Vagina (tissue), 2 donors: Measurements from ENCODE around the gene SLC36A1.

Experiments
- POLR2A ChIP-seq, 2 donors: fragments of 450-650 bp; IDR thresholded peaks; one replicate each; pipeline ENCODE4 v1.6.1; 2017; ENCODE audit warnings: antibody characterized with exemption in 2 of 2, mild to moderate bottlenecking in 2 of 2, moderate library complexity in 2 of 2
- POLR2AphosphoS5 ChIP-seq, 2 donors: sonication (generic); formaldehyde crosslinking; IDR thresholded peaks; one replicate each; pipeline ENCODE4 v1.9.0; 2017; ENCODE audit warnings: antibody characterized with exemption in 2 of 2, mild to moderate bottlenecking in 2 of 2, low read depth in 1 of 2; ENCODE audit not compliant: insufficient read depth in 1 of 2
- TF ChIP-seq, protein P1 (sequence below), 3 experiments: fragments of 450-650 bp in 2 of 3; fragments of 200-600 bp in 1 of 3; sonication (generic) in 1 of 3; IDR thresholded peaks; one replicate each; pipeline ENCODE4 v1.5.1; 2017 to 2019; ENCODE audit warnings: antibody characterized with exemption in 3 of 3, mild to moderate bottlenecking in 2 of 3, moderate library complexity in 2 of 3

GRCh38 chr5:151417712-151418111, 29.7 kb upstream of the SLC36A1 start:
- TF ChIP-seq POLR2A (IDR thresholded peaks at IDR 0.05): no peak
- TF ChIP-seq, protein P1, sequence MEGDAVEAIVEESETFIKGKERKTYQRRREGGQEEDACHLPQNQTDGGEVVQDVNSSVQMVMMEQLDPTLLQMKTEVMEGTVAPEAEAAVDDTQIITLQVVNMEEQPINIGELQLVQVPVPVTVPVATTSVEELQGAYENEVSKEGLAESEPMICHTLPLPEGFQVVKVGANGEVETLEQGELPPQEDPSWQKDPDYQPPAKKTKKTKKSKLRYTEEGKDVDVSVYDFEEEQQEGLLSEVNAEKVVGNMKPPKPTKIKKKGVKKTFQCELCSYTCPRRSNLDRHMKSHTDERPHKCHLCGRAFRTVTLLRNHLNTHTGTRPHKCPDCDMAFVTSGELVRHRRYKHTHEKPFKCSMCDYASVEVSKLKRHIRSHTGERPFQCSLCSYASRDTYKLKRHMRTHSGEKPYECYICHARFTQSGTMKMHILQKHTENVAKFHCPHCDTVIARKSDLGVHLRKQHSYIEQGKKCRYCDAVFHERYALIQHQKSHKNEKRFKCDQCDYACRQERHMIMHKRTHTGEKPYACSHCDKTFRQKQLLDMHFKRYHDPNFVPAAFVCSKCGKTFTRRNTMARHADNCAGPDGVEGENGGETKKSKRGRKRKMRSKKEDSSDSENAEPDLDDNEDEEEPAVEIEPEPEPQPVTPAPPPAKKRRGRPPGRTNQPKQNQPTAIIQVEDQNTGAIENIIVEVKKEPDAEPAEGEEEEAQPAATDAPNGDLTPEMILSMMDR (IDR thresholded peaks at IDR 0.05): no peak
- no peak for TF ChIP-seq POLR2AphosphoS5 (IDR thresholded peaks at IDR 0.05; ENCODE audit: insufficient read depth in 1 of 2, low read depth in 1 of 2)
